Hematopoietic multipotent progenitor cell treated with erythropoietin and hydrocortisone succinate and interleukin-3 and kit ligand, for 8 days (in vitro differentiated cells): Measurements from ENCODE around the gene SELENOV.

Experiments
- DNase-seq: peaks from one replicate; pipeline ENCODE4 v3.0.0-alpha.2; 2015

Gene SELENOV

GRCh38 chr19:39494661-39495060 lies 20.3 kb upstream of the SELENOV start:
- no peak for DNase-seq

- no peak for DNase-seq
Observed at GRCh38 chr19:39496063-39496462, 18.9 kb upstream of the SELENOV start.

- no peak for DNase-seq
Observed at GRCh38 chr19:39497701-39497995, 17.3 kb upstream of the SELENOV start.

GRCh38 chr19:39497996-39498797 lies 16.7 kb upstream of the SELENOV start:
- peak; percentile 23 for DNase-seq

- no peak for DNase-seq
Observed at GRCh38 chr19:39498798-39499642, 15.9 kb upstream of the SELENOV start, which contains the start of gene DLL3. DLL3 (plus strand) TSS chr19:39498947; CDS start chr19:39498975, 28 bp downstream.

- no peak for DNase-seq
Observed at GRCh38 chr19:39499932-39500331, 15.0 kb upstream of the SELENOV start.

- DNase-seq, result no peak
Observed at GRCh38 chr19:39500543-39500942, 14.4 kb upstream of the SELENOV start.

GRCh38 chr19:39501340-39501739 lies 13.6 kb upstream of the SELENOV start:
- DNase-seq, result no peak

GRCh38 chr19:39502640-39503417 lies 12.1 kb upstream of the SELENOV start:
- DNase-seq, result peak; percentile 77

- DNase-seq, result no peak
Observed at GRCh38 chr19:39506598-39506943, 8.4 kb upstream of the SELENOV start.

GRCh38 chr19:39506944-39507714 lies 7.8 kb upstream of the SELENOV start:
- DNase-seq, result peak; percentile 58

- DNase-seq, result no peak
Observed at GRCh38 chr19:39507715-39508364, 7.1 kb upstream of the SELENOV start.

- no peak for DNase-seq
Observed at GRCh38 chr19:39508629-39509028, 6.3 kb upstream of the SELENOV start.

- DNase-seq, result no peak
Observed at GRCh38 chr19:39509233-39509632, 5.7 kb upstream of the SELENOV start.

GRCh38 chr19:39512988-39513387 lies 2.0 kb upstream of the SELENOV start:
- no peak for DNase-seq

- DNase-seq, result no peak
Observed at GRCh38 chr19:39515551-39516191, 732 bp downstream of the SELENOV start.

- no peak for DNase-seq
Observed at GRCh38 chr19:39516270-39516669, 1.3 kb downstream of the SELENOV start.

- DNase-seq, result no peak
Observed at GRCh38 chr19:39517432-39517831, 2.5 kb downstream of the SELENOV start.

- DNase-seq, result no peak
Observed at GRCh38 chr19:39518458-39518857, 3.5 kb downstream of the SELENOV start.

GRCh38 chr19:39518975-39519374 lies 4.0 kb downstream of the SELENOV start:
- DNase-seq, result no peak
